NCI-H460 (cell line): ENCODE data around the gene RIMBP2. TPM values are rescaled to one million over a fixed set of nuclear protein-coding genes. Genes with fewer than 3 reads are reported as not detected.

Source experiments
- DNase-seq: peaks from one replicate; pipeline ENCODE4 v3.0.0-alpha.2; 2016; ENCODE audit warnings: low read depth; ENCODE audit errors: extremely low read depth
- total RNA-seq: library from RNA; depleted of rRNA; stranded (reverse); fragments of >200 nt; shearing (Covaris generic); gene quantifications from 2 replicates; pipeline ENCODE4 v1.2.3, GENCODE V29; 2014

Gene RIMBP2
- total RNA-seq, 1 experiment from 2014 or later: 0.02 TPM

DNA sequence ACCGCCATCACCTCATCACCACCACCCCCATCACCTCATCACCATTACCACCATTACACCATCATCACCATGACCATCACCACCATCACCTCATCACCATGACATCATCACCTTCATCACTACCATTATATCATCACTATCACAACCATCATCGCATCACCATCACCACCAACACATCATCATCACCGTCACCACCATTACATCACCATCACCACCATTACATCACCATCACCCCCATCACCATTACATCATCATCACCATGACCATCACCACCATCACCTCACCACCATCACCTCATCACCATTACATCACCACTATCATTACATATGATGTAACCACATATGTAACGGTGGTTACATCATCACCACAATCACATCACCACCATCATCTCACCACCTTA lies 132.3 kb downstream of the RIMBP2 start:
- no peak for DNase-seq

DNA sequence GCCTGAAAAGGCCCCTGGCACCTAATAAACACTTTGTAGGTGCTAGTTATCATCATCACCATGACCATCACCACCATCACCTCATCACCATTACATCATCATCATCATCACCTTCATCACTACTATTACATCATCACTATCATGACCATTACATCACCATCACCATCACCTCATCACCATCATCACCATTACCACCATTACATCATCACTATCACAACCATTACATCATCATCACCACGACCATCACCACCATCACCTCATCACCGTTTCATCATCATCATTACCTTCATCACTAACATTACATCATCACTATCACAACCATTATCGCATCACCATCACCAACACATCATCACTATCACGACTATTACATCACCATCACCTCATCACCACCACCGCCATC lies 132.8 kb downstream of the RIMBP2 start:
- DNase-seq: no peak

DNA sequence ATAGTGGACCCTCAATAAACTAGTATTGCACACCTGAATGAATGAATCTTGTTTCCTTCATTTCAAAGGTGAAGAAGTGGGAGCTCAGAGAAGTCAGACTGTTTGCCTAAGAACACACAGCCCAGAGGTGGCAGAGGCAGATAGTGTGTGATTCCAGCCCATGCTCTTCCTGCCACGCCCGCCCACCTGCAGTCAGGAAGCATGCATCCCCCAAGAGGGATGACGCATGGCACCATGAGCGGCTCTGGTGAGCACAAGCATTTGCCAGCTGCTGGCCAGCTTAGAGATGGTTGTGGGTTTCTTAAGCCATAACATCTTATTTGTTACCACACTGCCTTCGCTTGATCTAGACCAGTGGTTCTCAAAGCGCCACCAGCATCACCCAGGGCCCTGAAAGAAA lies 133.8 kb downstream of the RIMBP2 start:
- DNase-seq: no peak

GRCh38 chr12:130581782-130582181 lies 134.3 kb downstream of the RIMBP2 start:
- DNase-seq: no peak

- DNase-seq: no peak
Observed at GRCh38 chr12:130579231-130579630, 136.9 kb downstream of the RIMBP2 start.

GRCh38 chr12:130577351-130577750 lies 138.7 kb downstream of the RIMBP2 start:
- no peak for DNase-seq

DNA sequence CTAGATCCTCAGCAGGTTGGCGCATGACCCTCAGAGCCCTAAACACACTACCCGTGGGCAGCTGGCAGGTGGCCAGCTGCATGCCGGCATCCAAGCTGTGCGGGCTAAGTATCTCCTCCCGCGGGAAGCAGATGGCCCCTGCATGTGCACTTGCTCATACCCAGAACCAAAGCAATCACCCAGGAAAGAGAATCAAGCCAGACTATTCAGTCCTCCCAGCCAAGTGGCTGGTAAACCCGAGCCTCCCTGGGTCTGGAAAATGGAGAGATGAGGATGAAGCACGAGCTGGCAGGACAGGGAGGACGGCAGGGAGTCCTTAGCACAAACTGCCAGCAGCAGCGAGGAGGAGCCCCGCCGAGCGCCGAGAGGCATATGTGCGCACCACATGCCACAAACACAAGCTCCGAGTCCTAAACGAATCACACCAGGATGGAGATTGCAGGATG lies 139.7 kb downstream of the RIMBP2 start:
- no peak for DNase-seq

GRCh38 chr12:130574402-130574801 lies 141.7 kb downstream of the RIMBP2 start:
- DNase-seq: no peak

- no peak for DNase-seq
Observed at GRCh38 chr12:130573766-130574165, 142.3 kb downstream of the RIMBP2 start.

DNA sequence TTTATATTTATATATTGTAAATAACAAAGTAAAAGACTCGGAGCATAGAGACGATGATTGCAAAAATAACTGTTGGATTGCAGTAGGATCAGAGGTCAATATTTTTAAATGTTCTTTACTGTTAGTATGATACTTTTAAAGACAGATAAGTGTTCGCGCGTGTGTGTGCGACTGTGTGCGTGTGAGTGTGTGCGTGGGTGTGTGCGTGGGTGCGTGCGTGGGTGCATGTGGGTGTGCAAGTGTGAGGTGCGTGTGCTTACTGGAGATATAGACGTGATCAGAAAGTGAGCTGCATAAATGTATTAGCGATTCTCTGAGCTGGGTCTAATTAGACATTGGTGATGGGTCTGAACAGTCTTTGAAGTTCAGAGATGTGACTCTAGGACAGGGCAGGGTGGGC lies 142.9 kb downstream of the RIMBP2 start:
- DNase-seq: no peak

DNA sequence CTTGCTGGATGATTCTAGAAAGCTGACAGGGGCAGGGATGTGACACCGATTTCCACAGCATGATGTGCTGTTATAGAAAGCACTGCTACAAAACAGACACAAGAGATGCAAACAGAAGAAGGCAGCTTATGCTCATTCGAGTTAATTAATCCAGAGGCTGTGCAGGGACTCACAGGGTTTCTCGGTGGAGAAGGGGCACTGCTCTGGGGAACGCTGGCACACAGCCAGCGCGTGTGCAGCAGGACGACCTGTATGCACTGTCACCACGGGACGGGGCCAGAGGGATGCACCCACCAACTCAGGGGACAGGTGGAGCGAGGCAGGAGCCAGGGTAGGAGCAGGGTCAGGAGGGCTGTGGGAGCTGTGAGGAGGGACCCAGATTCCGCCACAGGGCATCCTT lies 143.5 kb downstream of the RIMBP2 start:
- DNase-seq: no peak

- DNase-seq: no peak
Observed at GRCh38 chr12:130571734-130572133, 144.4 kb downstream of the RIMBP2 start.

- no peak for DNase-seq
Observed at GRCh38 chr12:130571089-130571488, 145.0 kb downstream of the RIMBP2 start.

DNA sequence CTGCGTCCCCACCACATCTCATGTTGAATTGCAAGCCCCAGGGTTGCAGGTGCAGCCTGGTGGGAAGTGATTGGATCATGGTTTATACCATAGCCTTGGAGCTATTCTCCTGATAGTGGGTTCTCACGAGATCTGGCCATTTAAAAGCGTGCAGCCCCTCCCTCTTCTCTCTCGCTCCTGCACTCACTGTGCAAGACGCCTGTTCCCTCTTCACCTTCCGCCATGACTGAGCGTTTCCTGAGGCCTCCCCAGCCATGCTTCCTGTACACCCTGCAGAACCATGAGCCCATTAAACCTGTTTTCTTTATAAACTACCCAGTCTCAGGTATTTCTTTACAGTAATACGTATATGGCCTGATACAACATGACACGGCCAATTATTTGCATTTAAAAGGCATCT lies 146.6 kb downstream of the RIMBP2 start:
- DNase-seq: no peak

GRCh38 chr12:130568501-130568900 lies 147.6 kb downstream of the RIMBP2 start:
- DNase-seq: no peak

GRCh38 chr12:130568041-130568440 lies 148.1 kb downstream of the RIMBP2 start:
- no peak for DNase-seq

GRCh38 chr12:130566446-130567155 lies 149.5 kb downstream of the RIMBP2 start:
- no peak for DNase-seq

GRCh38 chr12:130565189-130565588 lies 150.9 kb downstream of the RIMBP2 start:
- no peak for DNase-seq

- no peak for DNase-seq
Observed at GRCh38 chr12:130563323-130563722, 152.8 kb downstream of the RIMBP2 start.

- no peak for DNase-seq
Observed at GRCh38 chr12:130562716-130563115, 153.4 kb downstream of the RIMBP2 start.

GRCh38 chr12:130560321-130560720 lies 155.8 kb downstream of the RIMBP2 start:
- no peak for DNase-seq

GRCh38 chr12:130559806-130560205 lies 156.3 kb downstream of the RIMBP2 start:
- DNase-seq: no peak
